Medulla oblongata (tissue), 1 donor: ENCODE data around the gene SORL1-AS1.
A peak's percentile ranks its signal among the peaks of the same experiment; 100 is the strongest.

Experiments used
- DNase-seq: peaks from one replicate; pipeline ENCODE4 v3.0.0-alpha.2; 2015; ENCODE audit errors: extremely low spot score

The SORL1-AS1 gene

GRCh38 chr11:121476379-121477032 lies 23.7 kb upstream of the SORL1-AS1 start:
- DNase-seq: no peak

GRCh38 chr11:121474680-121475079 lies 21.9 kb upstream of the SORL1-AS1 start:
- DNase-seq: no peak

DNA sequence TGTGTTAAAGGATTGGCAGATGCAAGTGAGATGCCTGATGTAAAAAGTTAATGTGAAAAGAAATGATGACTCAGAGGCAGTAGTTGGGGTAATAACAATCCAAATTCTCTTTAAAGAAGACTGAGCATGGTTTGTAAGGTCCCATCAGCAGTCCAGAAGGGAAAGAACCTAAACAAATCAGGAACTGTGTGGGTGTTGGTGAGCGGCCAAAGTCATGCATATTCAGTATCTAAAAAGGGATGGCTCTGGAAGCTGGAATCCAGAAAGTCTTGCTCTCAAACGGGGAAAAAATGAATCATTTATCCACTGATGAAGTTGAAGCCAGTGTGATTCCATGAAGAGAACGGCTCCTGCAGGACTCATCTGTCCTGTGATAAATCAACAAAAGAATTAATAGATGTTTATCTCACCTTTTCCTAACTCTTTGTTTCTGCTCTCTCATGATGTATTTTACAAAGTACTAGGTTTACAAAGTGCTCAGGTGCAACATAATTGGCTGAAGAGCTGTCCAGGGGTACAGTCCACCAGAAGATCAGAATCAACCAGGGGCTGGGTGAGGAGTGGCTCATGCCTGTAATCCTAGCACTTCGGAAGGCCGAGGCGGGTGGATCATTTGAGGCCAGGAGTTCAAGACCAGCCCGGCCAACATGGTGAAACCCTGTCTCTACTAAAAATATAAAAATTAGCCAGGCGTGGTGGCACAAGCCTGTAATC lies 20.5 kb upstream of the SORL1-AS1 start:
- peak; percentile 92 for DNase-seq

GRCh38 chr11:121472312-121472711 lies 19.5 kb upstream of the SORL1-AS1 start:
- DNase-seq: no peak

DNA sequence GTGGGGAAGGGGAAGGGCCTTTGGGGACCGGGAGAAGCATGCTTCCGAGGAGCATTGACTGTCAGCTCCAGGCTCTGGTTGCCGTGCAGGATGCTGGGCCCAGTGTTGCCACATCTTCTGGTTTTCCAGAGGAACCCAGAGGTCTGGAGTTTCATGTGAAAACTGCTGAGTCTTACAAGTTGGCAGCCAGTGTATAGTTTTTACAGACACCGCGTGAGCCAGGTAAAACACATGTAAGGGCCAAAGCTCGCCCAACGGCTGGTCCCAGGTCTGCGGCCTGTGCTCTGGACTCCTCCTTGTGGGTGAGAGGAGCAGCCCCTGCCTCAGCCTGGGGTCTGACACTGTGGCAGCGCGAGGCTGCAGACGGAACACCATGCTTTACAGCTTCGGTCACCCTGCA lies 18.4 kb upstream of the SORL1-AS1 start:
- DNase-seq: no peak

DNA sequence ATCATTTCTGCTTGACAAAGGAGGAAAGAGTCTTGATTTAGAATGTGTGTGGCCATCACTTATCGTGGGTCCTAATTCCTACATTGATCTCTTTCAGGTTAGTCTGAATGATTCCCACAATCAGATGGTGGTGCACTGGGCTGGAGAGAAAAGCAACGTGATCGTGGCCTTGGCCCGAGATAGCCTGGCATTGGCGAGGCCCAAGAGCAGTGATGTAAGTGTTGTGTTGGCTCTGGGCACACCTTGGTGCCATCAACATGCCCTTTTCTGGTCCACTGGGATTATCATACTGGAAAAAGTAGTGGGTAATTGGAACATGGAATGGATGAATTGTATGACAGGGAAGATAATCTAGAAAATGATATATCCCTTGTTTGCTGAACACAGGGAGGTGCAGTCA lies 17.1 kb upstream of the SORL1-AS1 start:
- no peak for DNase-seq

GRCh38 chr11:121467965-121468364 lies 15.2 kb upstream of the SORL1-AS1 start:
- DNase-seq: no peak

DNA sequence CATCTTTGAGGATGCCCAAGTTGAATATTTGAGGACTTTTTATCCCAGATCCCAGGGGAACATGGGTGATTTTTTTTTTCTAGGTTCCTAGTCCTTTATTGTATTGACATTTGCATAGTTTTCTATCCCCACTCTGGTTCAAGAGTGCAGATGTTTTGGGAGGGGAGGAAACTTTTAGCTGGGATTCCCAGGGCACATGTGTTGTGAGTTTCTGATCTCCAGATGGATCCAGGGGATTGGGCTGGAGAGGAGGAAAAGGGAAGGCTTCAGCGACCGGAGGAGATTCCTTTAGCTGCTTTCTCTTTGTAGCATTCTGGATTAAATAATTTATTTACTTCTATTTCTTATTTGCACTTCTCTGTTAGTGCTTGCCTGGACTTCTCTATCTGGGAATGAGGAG lies 14.7 kb upstream of the SORL1-AS1 start:
- DNase-seq: no peak

- peak; percentile 91 for DNase-seq
These were observed 13.5 kb upstream of the SORL1-AS1 start for GRCh38 chr11:121466063-121466794.

GRCh38 chr11:121465709-121466062 lies 12.9 kb upstream of the SORL1-AS1 start:
- DNase-seq: no peak

DNA sequence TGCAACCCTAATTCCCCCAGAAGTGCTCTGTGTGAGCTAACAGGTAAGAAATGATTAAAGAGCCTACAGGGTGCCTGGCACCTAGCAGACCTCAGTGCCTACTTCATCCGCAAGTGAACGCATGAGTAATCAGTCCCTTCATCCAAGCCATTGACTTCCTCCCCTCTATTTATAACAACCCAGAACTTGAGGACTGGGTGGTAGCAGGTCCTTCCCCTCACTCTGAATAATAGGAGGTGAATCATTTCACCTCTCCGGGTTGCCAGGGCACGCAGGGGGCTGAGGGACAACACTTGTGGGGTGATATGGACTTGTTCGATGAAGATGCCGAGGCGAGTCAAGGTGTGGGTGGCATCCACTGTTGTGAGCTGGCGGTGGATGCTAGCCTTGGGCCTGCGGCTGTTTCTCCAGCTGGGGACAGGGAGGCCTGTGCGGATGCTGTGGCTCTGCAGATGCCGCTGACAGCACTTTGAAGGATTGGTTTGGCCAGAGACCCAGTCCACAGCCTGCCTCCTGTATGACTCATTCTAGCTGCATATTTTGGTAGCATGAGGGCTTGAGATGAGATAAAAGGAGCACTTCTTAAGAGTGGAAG lies 11.7 kb upstream of the SORL1-AS1 start:
- peak; percentile 80 for DNase-seq

GRCh38 chr11:121463689-121464335 lies 11.0 kb upstream of the SORL1-AS1 start:
- no peak for DNase-seq

DNA sequence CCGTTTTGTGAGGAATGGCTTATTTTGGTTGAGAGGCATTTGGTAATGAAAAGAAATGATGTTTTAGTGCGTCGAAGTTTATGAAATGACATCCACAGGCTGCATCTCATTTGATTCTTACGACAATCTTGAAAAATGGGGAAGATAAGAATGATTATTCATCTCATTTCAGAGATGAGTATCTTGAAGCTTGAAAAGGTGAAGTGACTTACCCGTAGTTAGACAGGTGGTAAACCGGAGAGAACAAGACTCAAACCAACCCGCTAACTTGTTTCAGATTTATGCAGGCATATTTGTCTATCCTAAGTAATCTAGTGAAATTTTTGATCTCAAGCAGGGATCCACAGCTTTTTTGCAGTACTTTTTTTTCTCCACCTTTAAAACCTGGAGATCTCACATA lies 9.1 kb upstream of the SORL1-AS1 start:
- DNase-seq: no peak

DNA sequence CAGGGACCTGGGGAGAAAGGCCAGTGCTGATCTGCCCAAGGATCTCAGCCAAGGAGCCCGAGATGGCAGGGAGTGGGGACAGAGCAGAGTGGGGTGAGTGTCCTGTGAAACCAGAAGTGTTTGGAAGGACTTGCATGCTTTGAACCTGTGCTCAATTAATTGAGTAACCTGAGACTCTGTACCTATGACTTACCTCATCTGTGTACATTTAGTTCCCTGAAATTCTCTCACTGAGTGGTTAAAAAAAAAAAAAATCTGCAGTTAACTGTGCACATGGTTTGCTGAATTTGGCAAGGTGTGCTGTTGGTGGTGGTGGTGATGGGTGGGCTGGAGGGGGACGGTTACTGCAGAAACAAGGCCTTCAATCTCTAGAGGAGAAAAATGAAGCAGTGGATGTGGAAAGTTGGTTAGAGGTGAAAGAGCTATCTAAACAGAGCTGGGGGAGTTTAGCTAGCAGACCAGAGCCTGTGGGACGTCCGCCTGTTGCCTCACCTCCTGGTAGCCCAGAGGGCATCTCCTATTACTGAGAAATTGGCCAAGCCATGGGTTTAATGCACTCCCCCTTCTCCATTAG lies 8.3 kb upstream of the SORL1-AS1 start:
- no peak for DNase-seq

GRCh38 chr11:121459413-121460017 lies 6.7 kb upstream of the SORL1-AS1 start:
- DNase-seq: no peak

DNA sequence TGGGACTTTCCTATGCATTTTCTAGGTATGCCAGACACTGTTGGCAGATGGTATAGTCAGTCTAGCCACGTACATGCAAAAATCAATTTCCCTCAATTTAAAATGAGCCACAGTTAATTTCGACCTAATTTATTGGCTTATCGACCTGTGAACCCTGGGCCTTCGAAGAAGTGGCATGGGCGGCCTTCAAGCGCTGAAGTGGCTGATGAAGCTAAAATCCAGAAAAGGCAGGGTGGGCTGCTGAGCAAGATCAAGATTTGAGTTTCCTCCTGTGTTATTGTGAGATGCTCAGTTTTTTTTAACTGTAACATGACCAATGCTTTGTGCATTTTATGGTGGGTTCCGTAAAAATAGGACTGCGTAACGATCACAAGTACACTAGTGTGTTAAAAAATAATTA lies 5.8 kb upstream of the SORL1-AS1 start:
- no peak for DNase-seq

DNA sequence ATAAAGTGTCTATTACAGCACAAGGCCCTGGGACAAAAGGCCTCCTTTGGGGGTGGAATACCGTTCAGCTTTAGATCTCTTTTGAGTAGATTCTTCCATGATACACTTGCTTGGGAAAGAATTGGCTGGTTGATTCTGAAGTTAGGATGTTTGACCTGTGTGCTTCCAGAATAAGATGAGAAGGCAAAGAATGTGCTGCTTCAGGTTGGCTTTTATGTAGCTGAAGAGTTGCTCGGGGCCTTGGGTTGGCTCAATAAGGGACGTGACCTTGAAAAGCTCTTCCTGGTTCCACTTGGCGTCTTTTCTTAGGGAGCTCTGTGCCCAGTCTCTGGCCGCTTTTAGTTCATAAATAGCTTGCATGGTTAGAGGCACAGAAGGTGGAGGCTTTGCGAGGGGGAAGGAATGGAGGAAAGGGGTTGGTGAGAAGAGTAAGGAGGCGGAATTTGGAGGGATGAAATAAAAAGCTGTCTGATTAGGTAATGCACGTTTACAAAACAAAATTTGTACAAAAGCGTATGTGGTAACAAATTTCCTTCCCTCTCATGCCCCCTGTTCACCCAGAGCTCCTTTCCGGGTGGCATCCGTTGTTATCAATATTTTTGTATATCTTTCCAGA lies 4.2 kb upstream of the SORL1-AS1 start:
- DNase-seq: no peak

DNA sequence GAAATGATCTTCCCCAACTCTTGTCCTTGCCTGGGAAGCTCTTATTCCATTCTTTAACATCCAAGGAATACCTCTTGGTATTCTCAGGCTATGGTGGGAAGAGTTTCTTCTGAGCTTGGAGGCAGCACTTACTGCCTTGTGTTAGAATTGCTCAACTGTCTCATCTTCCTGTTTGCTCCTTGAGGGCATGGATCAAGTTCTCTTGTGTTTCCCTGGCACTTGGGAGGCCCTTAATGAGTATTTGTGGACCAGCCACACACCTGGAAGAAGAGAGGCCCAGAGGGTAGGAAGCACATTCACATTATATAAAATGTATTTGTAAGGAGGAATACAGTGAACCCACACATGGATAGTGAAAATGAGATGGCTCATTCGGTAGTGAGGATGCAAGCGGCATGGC lies 3.4 kb upstream of the SORL1-AS1 start:
- DNase-seq: no peak

DNA sequence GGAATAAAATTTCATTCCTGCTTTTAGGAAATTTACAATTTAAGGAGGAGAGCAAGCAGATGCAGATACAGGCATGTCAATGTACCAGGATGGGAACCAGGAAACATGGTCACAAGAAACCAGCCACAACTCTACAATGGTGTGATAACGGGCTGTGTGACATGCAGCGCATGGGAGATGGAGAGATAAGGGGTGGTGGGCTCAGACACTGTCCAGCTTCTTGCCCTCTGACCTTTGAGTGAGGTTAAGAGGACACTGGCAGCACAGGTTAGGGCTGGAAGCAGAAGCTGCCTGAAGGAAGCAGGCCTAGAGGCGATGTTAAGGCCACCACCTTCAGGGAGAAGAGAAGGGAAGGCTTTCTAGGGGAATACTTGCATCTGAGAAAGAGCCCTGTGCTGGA lies 2.3 kb upstream of the SORL1-AS1 start:
- DNase-seq: no peak

GRCh38 chr11:121453589-121454299 lies 977 bp upstream of the SORL1-AS1 start:
- no peak for DNase-seq
